HL-60 (cell line): ENCODE data around the gene LDLRAD3.

ENCODE experiments used
- DNase-seq, 2 experiments: peaks; one replicate each; pipeline ENCODE4 v3.0.0-alpha.2; 2010 to 2020; ENCODE audit warnings: low read depth in 1 of 2, low spot score in 1 of 2
- H3K27ac ChIP-seq: fragments of 250-450 bp; sonication (Bioruptor Pico); replicated peaks from 2 replicates; pipeline ENCODE4 v1.5.1; 2020; ENCODE audit warnings: mild to moderate bottlenecking, moderate library complexity
- H3K27me3 ChIP-seq: fragments of 250-450 bp; sonication (Bioruptor Pico); 2 replicates; pipeline ENCODE4 v1.5.1; 2021; ENCODE audit warnings: mild to moderate bottlenecking, moderate library complexity; ENCODE audit not compliant: insufficient read depth, poor library complexity, severe bottlenecking
- H3K4me3 ChIP-seq: replicated peaks from 2 replicates; pipeline ENCODE4 v1.5.1; 2011; ENCODE audit warnings: mild to moderate bottlenecking, control low read depth, low read length; ENCODE audit not compliant: insufficient read depth
- GABPA ChIP-seq: IDR thresholded peaks from 2 replicates; pipeline ENCODE4 v1.6.1; 2012; ENCODE audit warnings: low read depth
- POLR2AphosphoS5 ChIP-seq: IDR thresholded peaks from 2 replicates; pipeline ENCODE4 v1.6.1; 2012; ENCODE audit warnings: low read depth
- SPI1 ChIP-seq: IDR thresholded peaks from 2 replicates; pipeline ENCODE4 v1.6.1; 2012; ENCODE audit warnings: low read depth, mild to moderate bottlenecking, borderline replicate concordance
- TF ChIP-seq, protein P1 (sequence below): IDR thresholded peaks from 2 replicates; pipeline ENCODE4 v1.6.1; 2012; ENCODE audit warnings: low read depth; ENCODE audit not compliant: insufficient replicate concordance
- TF ChIP-seq, protein P2 (sequence below): IDR thresholded peaks from one replicate; pipeline ENCODE4 v1.5.1; 2011; ENCODE audit warnings: low read length, control low read depth, inconsistent platforms; ENCODE audit not compliant: insufficient read depth

LDLRAD3 gene

DNA sequence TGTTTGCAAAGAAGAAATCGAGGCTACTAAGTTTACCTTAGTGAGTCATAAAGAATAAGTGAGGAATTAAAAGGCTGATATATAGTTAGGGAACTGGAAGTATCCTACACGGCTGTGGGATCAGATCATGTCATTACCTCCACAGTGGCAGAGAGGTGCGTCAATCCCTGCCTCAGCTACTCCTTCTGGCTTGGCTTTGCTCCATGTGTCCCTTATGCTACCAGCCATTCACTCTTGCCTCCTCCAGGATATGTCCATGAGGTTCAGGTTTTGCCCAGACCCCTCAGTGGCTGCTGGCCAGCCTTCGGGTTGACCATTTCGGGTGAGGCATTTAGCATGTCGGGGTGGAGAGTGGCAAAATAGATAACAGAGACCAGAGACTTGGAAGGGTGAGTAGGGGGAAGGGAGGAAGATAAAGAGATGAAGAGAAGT, 153.4 kb downstream of the LDLRAD3 start:
- no peak overlapping the region for H3K27ac ChIP-seq
- TF ChIP-seq POLR2AphosphoS5 (no peak), GABPA (no peak), SPI1 (no peak)
- TF ChIP-seq, protein P1, sequence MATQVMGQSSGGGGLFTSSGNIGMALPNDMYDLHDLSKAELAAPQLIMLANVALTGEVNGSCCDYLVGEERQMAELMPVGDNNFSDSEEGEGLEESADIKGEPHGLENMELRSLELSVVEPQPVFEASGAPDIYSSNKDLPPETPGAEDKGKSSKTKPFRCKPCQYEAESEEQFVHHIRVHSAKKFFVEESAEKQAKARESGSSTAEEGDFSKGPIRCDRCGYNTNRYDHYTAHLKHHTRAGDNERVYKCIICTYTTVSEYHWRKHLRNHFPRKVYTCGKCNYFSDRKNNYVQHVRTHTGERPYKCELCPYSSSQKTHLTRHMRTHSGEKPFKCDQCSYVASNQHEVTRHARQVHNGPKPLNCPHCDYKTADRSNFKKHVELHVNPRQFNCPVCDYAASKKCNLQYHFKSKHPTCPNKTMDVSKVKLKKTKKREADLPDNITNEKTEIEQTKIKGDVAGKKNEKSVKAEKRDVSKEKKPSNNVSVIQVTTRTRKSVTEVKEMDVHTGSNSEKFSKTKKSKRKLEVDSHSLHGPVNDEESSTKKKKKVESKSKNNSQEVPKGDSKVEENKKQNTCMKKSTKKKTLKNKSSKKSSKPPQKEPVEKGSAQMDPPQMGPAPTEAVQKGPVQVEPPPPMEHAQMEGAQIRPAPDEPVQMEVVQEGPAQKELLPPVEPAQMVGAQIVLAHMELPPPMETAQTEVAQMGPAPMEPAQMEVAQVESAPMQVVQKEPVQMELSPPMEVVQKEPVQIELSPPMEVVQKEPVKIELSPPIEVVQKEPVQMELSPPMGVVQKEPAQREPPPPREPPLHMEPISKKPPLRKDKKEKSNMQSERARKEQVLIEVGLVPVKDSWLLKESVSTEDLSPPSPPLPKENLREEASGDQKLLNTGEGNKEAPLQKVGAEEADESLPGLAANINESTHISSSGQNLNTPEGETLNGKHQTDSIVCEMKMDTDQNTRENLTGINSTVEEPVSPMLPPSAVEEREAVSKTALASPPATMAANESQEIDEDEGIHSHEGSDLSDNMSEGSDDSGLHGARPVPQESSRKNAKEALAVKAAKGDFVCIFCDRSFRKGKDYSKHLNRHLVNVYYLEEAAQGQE, result no peak
- TF ChIP-seq, protein P2, sequence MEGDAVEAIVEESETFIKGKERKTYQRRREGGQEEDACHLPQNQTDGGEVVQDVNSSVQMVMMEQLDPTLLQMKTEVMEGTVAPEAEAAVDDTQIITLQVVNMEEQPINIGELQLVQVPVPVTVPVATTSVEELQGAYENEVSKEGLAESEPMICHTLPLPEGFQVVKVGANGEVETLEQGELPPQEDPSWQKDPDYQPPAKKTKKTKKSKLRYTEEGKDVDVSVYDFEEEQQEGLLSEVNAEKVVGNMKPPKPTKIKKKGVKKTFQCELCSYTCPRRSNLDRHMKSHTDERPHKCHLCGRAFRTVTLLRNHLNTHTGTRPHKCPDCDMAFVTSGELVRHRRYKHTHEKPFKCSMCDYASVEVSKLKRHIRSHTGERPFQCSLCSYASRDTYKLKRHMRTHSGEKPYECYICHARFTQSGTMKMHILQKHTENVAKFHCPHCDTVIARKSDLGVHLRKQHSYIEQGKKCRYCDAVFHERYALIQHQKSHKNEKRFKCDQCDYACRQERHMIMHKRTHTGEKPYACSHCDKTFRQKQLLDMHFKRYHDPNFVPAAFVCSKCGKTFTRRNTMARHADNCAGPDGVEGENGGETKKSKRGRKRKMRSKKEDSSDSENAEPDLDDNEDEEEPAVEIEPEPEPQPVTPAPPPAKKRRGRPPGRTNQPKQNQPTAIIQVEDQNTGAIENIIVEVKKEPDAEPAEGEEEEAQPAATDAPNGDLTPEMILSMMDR, result no peak
- DNase-seq, result no peak
- H3K4me3 ChIP-seq, result no peak overlapping the region
- H3K27me3 ChIP-seq, result no peaks in the 10 kb centered on the region

DNA sequence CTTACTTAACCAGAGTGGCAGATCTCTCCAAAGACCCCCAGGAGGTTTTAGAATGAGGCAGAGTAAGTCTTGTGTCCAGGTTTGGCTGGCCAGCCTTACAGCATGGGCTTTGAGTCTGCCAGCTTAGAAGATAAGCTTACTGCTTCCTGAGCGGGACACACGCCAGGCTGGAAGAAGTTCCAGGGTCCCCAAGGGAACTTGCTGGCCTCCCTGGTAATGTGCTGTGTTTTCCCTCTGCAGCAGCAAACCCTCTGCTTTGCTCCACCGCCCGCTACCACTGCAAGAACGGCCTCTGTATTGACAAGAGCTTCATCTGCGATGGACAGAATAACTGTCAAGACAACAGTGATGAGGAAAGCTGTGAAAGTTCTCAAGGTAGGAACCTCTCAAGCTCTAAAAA, 154.2 kb downstream of the LDLRAD3 start:
- TF ChIP-seq POLR2AphosphoS5 (no peak), GABPA (no peak), SPI1 (no peak)
- TF ChIP-seq, protein P1, result no peak
- TF ChIP-seq, protein P2, result no peak
- DNase-seq, result no peak
- no peaks in the 10 kb centered on the region for H3K27me3 ChIP-seq
- no peak overlapping the region for H3K4me3 ChIP-seq
- H3K27ac ChIP-seq, result no peak overlapping the region

DNA sequence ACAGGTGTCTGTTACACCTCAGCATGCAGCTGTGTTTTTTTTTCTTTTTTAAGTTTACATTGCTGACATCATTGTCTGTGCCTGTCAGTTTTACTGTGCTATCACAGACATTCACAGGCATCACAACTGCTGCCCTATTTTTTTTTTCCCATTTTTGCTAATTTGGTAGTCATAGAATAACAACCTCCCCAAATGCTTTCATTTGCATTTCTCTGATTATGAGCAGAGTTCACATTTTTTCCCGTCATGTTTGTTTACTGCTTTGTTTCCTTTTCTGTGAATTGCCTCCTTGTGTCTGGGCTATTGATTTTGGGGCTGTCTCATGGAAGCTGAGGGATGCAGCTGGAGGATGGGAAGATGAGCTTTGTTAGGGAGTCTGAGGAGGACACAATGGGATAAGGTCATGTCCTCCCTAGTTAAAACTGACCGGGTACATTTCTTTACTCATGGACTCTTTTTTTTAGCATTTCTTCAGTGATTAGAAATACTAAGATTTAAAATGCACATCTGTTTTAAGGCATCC, 155.1 kb downstream of the LDLRAD3 start:
- DNase-seq, result no peak
- TF ChIP-seq, protein P1, result no peak
- TF ChIP-seq, protein P2, result no peak
- no peak for TF ChIP-seq GABPA
- TF ChIP-seq SPI1, result no peak
- TF ChIP-seq POLR2AphosphoS5, result no peak

More for the DNA sequence above, 155.1 kb downstream of the LDLRAD3 start:
- no peaks in the 10 kb centered on the region for H3K27me3 ChIP-seq
- no peak overlapping the region for H3K4me3 ChIP-seq
- no peak overlapping the region for H3K27ac ChIP-seq
